GM12801 (cell line): ENCODE data around the gene TBC1D2.

Experiments used
- TF ChIP-seq, protein P1 (sequence below): IDR thresholded peaks from one replicate; pipeline ENCODE4 v1.5.1; 2011; ENCODE audit warnings: control low read depth; ENCODE audit not compliant: insufficient read length; ENCODE audit errors: extremely low read depth

TBC1D2 gene, protein sequence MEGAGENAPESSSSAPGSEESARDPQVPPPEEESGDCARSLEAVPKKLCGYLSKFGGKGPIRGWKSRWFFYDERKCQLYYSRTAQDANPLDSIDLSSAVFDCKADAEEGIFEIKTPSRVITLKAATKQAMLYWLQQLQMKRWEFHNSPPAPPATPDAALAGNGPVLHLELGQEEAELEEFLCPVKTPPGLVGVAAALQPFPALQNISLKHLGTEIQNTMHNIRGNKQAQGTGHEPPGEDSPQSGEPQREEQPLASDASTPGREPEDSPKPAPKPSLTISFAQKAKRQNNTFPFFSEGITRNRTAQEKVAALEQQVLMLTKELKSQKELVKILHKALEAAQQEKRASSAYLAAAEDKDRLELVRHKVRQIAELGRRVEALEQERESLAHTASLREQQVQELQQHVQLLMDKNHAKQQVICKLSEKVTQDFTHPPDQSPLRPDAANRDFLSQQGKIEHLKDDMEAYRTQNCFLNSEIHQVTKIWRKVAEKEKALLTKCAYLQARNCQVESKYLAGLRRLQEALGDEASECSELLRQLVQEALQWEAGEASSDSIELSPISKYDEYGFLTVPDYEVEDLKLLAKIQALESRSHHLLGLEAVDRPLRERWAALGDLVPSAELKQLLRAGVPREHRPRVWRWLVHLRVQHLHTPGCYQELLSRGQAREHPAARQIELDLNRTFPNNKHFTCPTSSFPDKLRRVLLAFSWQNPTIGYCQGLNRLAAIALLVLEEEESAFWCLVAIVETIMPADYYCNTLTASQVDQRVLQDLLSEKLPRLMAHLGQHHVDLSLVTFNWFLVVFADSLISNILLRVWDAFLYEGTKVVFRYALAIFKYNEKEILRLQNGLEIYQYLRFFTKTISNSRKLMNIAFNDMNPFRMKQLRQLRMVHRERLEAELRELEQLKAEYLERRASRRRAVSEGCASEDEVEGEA

DNA sequence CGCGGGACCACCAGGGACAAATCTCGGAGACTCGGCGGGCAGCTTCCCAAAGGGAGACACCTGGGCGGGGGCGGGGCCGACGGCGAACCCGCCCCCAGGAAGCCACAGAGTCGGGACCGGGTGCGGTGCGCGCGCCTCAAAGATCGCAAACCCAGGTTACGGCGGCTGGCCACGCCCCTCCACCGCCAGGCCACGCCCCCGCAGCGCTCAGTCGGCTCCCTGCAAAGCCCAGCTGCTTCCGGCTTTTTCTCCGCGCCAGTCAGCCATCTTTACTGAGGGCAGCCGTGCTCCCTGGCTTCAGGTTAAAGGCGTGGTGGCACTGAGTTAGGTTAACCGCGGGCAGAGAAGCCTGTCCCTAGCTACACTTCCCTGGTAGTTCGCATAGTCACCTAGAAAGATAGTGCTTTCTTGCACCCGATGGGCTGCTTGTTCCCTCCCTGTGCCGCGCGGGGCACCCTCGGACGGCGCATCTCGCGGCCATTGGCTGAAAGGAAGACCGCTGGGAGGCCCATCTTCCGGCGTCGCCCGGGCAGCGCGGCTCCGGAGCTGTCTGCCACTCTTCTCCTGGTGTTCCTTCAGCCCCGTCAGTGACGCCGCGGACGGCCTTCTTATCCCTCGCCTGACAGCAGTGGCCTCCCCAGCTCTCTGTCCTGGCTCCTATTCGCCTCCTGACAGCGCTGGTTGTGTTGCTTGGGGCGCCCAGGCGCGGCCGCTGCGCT, at the start of gene TBC1D2:
TBC1D2 (minus strand) TSS at position 72 of the 719 bp plus-strand sequence. CDS start 108 bp downstream, outside the sequence.
- TF ChIP-seq, protein P1, sequence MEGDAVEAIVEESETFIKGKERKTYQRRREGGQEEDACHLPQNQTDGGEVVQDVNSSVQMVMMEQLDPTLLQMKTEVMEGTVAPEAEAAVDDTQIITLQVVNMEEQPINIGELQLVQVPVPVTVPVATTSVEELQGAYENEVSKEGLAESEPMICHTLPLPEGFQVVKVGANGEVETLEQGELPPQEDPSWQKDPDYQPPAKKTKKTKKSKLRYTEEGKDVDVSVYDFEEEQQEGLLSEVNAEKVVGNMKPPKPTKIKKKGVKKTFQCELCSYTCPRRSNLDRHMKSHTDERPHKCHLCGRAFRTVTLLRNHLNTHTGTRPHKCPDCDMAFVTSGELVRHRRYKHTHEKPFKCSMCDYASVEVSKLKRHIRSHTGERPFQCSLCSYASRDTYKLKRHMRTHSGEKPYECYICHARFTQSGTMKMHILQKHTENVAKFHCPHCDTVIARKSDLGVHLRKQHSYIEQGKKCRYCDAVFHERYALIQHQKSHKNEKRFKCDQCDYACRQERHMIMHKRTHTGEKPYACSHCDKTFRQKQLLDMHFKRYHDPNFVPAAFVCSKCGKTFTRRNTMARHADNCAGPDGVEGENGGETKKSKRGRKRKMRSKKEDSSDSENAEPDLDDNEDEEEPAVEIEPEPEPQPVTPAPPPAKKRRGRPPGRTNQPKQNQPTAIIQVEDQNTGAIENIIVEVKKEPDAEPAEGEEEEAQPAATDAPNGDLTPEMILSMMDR = no peak

DNA sequence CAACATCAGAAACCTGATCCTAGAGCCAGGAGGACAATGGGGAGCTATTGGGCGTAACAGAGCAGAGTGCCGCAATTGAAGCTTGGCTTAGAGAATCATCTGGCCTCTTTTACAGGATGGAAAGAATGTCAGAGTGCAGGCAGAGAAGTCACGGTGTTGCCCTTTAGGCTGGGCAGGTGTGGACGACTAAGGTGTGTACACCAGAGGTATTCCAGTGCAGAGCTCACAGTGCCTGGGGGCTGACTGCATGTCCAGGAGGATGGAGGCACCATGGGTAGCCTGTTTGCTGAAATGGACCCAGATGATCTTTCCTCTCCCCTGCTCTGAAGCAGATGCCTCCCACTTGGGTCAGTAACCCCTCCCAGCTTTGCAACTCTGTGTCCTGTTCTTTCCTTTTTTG, 48.9 kb upstream of the TBC1D2 start:
- TF ChIP-seq, protein P1 = no peak

GRCh38 chr9:98303633-98304125, 48.2 kb upstream of the TBC1D2 start:
- TF ChIP-seq, protein P1 = no peak

DNA sequence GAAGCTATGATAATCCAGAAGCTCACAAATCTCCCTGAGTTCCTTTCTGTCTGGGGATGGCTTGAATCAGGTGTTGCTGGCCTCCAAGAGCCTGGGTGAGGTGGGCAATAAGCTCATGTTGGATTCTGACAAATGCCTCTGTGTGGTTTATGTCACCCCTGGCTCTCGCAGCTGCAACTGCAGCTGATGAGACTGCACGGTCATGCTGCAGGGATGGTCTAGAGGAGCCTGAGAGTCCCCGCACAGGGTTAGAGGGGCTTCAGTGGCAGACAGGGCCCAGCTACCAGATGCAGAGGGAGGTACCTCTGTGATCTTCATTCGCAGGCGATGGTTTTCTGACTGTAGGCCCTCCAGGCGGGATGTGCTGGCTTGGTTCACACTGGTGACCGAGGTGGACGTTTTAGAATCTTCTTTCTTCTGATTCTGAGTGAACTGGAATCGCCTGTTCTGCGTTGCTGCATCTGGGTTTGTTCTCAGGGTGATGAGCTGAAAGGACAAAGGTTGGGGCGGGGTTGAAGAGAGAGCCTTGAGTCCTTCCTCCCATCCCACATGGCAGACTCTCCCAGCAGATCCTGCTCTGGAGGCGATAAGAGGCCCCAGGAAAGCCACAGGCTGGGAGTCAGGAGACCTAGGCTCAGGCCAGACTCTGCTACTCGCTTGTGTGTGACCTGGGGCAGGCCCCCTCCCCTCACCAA, 47.6 kb upstream of the TBC1D2 start:
- TF ChIP-seq, protein P1 = no peak

DNA sequence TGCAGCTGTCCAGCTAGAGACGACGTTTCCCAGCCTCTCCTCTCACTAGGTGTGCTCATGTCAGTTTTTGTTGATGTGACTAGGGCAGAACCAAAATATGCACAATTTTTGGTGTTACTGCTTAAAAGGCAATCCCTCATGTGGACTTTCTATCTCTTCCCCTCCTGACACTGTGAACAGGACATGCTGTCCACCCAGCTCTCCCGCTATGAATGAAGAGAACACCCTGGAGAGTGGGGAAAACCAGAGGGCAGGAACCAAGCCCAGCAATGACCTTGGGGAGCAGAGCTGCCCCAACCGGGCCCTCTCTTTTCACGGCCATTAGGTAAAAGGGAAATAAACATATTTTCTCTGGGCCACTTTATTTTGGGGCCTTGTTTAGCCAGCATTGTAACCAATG, 46.7 kb upstream of the TBC1D2 start:
- TF ChIP-seq, protein P1 = no peak

- TF ChIP-seq, protein P1 = no peak
Measured at GRCh38 chr9:98300611-98301010, 45.2 kb upstream of the TBC1D2 start.
